ENCODE data around the gene OR14K1.

DNA sequence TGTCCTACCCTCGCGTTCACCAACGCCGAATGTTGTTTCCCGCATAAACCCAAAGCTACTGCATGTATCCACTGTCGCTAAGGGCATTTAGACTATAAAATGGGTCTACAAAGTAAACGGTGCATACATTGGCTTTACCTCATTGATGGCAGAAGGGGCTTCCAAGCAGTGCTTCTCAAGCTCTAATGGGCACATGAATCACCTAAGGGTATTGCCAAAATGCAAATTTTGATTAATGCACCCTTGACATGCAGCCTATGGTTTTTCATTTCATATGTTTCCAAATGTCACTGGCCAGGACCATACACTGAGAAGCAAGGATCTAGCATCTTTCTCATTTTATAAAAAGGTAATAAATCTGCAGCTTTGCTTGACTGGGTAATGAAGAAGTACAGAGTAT lies 24.7 kb upstream of the OR14K1 start:
- TF ChIP-seq CTCF (IDR thresholded peaks at IDR 0.05) (no peak), POLR2AphosphoS5 (IDR thresholded peaks at IDR 0.05) (no peak), POLR2A (IDR thresholded peaks at IDR 0.05) (no peak), EP300 (IDR thresholded peaks at IDR 0.05) (no peak)

All from upper lobe of left lung (tissue), 4 donors.